ENCODE data around the gene KIAA1614. TPM values are rescaled to one million over a fixed set of nuclear protein-coding genes. Genes with fewer than 3 reads are reported as not detected.

The KIAA1614 gene
- total and polyA plus RNA-seq, 10 of the 15 experiments (the other 5 are each of a cell fraction or from before 2014, with no cell fraction given): 0.03 to 1.0 (median 0.26) TPM; not detected in 1

GRCh38 chr1:180899262-180899661 lies 13.4 kb upstream of the KIAA1614 start:
- CTCF ChIA-PET: interaction anchor here (0.7 to 1.8 kb wide), 5 partner anchors 17 to 370 kb away, joined by 3 to 4 read pairs (median 4); no protein-coding TSS in a partner anchor
- in situ Hi-C loops (cut with MboI): no loop called here

More at GRCh38 chr1:180899262-180899661, 13.4 kb upstream of the KIAA1614 start:
- H3K9ac ChIP-seq (ENCODE audit: control insufficient read depth, insufficient read depth, low read length): no peak overlapping the region
- no peaks in the 10 kb centered on the region for H4K20me1 ChIP-seq (ENCODE audit: control insufficient read depth, insufficient read depth)
- no peak overlapping the region for H3K4me3 ChIP-seq
- no peak overlapping the region for H3K27ac ChIP-seq (ENCODE audit: control insufficient read depth, insufficient read depth)
- H3K79me2 ChIP-seq (ENCODE audit: control insufficient read depth, insufficient read depth, low read length): no peaks in the 10 kb centered on the region
- DNase-seq (ENCODE audit: low read depth, low spot score) (no peak), ATAC-seq (no peak; the same call in 2 of the 3 replicates), FAIRE-seq (no peak)
- H3K36me3 ChIP-seq (ENCODE audit: control insufficient read depth in 2 of 2, insufficient read depth in 2 of 2, low read length in 1 of 2): no peaks in the 10 kb centered on the region
- intact Hi-C loops (cut with micrococcal nuclease; ENCODE audit: unreplicated experiment): no loop called here
- RAD21 ChIA-PET (ENCODE audit: unreplicated experiment): interaction anchor here (2.0 kb wide), 1 partner anchor 10 kb away, joined by 9 read pairs; no protein-coding TSS in a partner anchor
- H2AFZ ChIP-seq (ENCODE audit: control insufficient read depth, low read depth, low read length): no peak overlapping the region
- TF ChIP-seq ATF2 (IDR thresholded peaks at IDR 0.05; ENCODE audit: low read length) (no peak), NRF1 (conservative IDR thresholded peaks at IDR 0.05; ENCODE audit: low read depth, low read length) (no peak), CTCF (IDR thresholded peaks at IDR 0.05 in 2 of 3, conservative IDR thresholded peaks at IDR 0.05 in 1 of 3; ENCODE audit: control insufficient read depth in 2 of 3, extremely low read depth in 1 of 3, insufficient read depth in 1 of 3, low read depth in 3 of 3, low read length in 3 of 3) (no peak), POLR2A (IDR thresholded peaks at IDR 0.05; ENCODE audit: low read depth, low read length) (no peak), EED (IDR thresholded peaks at IDR 0.05; ENCODE audit: low read depth) (no peak), TARDBP (IDR thresholded peaks at IDR 0.05; ENCODE audit: borderline replicate concordance) (no peak), IKZF1 (conservative IDR thresholded peaks at IDR 0.05) (no peak), GATAD2B (conservative IDR thresholded peaks at IDR 0.05; ENCODE audit: low read depth) (no peak), POLR2AphosphoS5 (IDR thresholded peaks at IDR 0.05; ENCODE audit: low read length) (no peak), MTA3 (IDR thresholded peaks at IDR 0.05; ENCODE audit: borderline replicate concordance, low read length) (no peak), RCOR1 (conservative IDR thresholded peaks at IDR 0.05; ENCODE audit: low read depth, low read length) (no peak), TCF7 (IDR thresholded peaks at IDR 0.05; ENCODE audit: borderline replicate concordance) (no peak), ZBTB33 (IDR thresholded peaks at IDR 0.05) (no peak), CHD2 (IDR thresholded peaks at IDR 0.05; ENCODE audit: borderline replicate concordance, low read depth, low read length) (no peak), CBX5 (IDR thresholded peaks at IDR 0.05; ENCODE audit: low read depth) (no peak)
- no peaks in the 10 kb centered on the region; the same call in 1 of the 3 replicates for H3K9me3 ChIP-seq (replicated peaks; ENCODE audit: control insufficient read depth, insufficient read depth, low read length)
- no TSS peak for BruUV-seq (replicated peaks)
- 48% methylated on average over 7 of the region's 7 CpGs for WGBS (ENCODE audit: insufficient coverage, insufficient replicate concordance, low lambda C conversion rate, missing lambda C conversion rate)
- H3K4me2 ChIP-seq (ENCODE audit: control insufficient read depth, insufficient read depth): no peak overlapping the region
- H3K27me3 ChIP-seq (replicated peaks in 1 of 2; ENCODE audit: control insufficient read depth in 2 of 2, insufficient read depth in 2 of 2, low read length in 1 of 2): no peaks in the 10 kb centered on the region
- POLR2A ChIA-PET: interaction anchor here (1.3 kb wide), 1 partner anchor 9 kb away, joined by 3 read pairs; no protein-coding TSS in a partner anchor
- SMC1A ChIA-PET (ENCODE audit: uncharacterized antibody, unreplicated experiment): interaction anchor here (5.1 kb wide), 1 partner anchor 10 kb away, joined by 22 read pairs; no protein-coding TSS in a partner anchor
- H3K4me1 ChIP-seq (ENCODE audit: control insufficient read depth, insufficient read depth, low read length): no peaks in the 10 kb centered on the region

All from GM12878 (cell line).